ENCODE data around the gene TIAL1.
"Not testable (repeated sequence)": the region's sequence is repeated elsewhere in the genome, so short reads cannot be mapped to it uniquely, and the experiment has no call there.

The TIAL1 gene

GRCh38 chr10:119613741-119614140 is 17.0 kb upstream of the TIAL1 start:
- no peak for DNase-seq (ENCODE audit: low read depth)

GRCh38 chr10:119611433-119611832 is 14.7 kb upstream of the TIAL1 start:
- DNase-seq (ENCODE audit: low read depth), result no peak

GRCh38 chr10:119609516-119609915 is 12.8 kb upstream of the TIAL1 start:
- no peak for DNase-seq (ENCODE audit: low read depth)

DNA sequence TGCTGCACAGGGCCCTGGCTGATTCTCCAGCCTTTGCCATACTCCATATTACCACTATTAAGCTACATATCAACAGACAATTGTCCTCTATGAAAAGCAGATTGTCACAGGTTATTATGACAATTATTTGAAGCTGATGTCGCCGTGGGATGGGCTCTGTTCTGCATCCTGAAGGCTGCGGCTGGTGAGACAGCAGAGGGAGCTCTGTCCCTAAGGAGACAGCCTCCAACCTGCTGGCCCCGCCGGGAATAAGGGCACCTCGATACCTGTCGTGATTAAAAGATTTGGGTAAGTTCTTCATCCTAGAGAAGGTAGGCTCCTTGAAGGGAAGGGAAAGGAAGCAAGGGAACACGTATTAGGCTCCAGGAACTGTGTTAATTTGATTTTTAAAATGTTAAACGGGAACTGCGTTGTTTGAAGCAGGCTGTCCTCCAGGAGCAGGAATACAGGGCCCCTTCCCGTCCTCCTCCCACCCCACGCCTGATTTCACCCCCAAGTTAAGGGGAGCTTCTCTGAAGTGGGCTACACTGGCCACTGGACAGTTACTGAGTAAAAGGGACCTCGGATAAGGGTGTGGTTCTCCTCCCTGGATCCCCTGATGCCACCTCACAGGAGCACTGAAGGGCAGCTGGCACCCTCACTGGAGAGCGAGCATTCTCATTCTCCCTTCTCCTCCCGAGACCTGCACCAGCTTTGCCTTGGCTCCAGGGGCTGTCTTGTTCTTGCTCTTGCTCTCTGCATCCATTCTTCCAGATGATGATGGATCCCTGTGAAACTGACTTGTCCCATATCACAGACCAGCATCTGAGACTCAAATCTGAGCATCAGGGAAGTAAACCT is 11.8 kb upstream of the TIAL1 start:
- DNase-seq (ENCODE audit: low read depth), result peak; percentile 30

GRCh38 chr10:119604468-119604867 is 7.7 kb upstream of the TIAL1 start:
- DNase-seq (ENCODE audit: low read depth), result no peak

DNA sequence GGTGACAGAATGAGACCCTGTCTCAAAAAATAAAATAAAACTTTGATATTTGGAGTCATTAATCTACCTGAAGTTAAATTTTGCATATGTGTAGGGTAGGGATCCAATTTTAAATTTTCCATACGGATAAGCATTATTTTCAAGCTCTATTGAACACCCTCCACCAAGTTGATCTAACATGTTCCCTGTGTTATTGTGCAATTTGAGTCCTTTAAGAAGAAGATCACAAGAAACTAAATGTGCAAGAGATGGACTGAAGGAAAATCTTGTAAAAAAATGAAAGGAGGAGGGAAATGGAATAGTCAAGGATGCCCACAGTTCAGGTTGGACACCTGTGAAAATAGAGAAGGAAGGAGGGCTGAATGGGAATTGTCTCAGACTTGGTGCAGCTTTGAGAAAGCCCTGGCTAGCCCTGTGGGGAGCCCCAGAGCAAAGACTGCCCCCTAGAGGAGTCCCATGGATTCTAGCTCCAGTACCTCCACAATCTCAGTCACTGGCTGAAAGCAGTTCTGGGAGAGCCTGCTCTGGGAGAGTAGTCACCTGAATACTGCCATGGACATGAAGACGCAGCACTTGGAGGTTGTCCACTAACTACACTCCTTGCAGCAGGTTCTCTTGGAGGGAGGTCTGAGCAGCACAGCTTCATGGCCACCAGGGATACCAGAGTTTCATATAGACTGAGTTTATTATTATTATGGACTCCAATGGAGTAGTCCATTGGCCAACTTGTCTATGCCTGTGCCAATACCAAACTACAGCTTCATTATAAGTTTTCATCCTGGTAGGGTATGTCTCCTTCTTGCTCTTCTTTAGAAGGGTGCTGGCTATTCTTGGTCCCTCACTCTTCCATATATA is 5.7 kb upstream of the TIAL1 start:
- peak; percentile 34 for DNase-seq (ENCODE audit: low read depth)

DNA sequence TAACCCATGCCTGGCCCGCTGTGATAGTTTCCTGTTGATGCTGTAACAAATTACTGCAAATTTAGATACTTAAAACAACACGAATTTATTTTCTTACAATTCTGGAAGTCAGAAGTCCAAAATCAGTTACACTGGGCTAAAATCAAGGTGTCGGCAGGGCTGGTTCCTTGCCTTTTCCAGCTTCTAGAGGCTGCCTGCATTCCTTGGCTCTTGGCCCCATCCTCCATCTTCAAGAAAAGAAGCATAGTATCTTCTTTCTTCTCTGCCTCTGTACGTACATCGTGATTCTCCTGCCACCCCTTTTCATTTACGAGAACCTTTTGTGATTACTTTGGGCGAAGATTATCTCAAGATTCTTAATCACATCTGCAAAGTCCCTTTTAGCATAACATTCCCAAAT is 1.6 kb upstream of the TIAL1 start:
- no peak for DNase-seq (ENCODE audit: low read depth)

DNA sequence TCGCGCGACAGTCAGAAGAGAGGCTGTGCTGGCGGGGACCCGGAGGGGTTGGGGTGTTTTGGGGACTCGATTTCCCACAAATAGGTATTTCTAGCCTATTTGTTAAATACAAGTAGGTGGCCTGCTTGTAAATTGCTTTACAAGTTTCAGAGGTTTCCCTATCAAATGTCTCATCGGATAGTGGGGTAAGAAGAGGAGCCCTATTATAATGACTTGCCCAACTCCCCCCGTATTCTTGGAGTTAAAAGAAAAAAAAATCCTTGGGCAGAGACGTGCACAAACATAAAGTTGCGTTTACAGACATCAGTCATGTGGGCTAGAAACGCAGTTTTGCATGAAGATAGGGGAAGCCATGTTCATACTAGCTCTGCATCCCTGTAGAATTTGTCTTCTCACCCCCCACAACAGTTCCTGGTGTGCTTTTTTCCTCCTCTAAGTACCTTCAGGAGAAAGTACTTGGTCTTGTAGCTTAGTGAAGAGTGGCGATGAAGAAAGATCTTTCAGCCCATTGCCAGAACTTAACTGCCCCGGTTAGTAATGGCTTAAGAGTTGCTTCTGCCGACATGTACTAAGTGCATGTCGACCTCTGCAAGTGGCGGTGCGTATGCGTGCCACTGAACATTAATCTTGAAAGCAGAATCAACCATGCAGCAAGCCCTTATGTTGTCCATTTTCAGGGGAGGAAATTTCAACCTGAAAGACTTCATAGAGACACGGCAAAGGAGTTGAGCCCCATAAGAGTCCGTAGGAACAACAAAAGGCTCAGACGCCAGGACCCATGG is 832 bp upstream of the TIAL1 start:
- no peak for DNase-seq (ENCODE audit: low read depth)

- DNase-seq (ENCODE audit: low read depth), result peak; percentile 56
Measured at GRCh38 chr10:119595676-119596515, 868 bp downstream of the TIAL1 start.

- DNase-seq (ENCODE audit: low read depth), result peak; percentile 67
Measured at GRCh38 chr10:119595134-119595675, 1.6 kb downstream of the TIAL1 start.

DNA sequence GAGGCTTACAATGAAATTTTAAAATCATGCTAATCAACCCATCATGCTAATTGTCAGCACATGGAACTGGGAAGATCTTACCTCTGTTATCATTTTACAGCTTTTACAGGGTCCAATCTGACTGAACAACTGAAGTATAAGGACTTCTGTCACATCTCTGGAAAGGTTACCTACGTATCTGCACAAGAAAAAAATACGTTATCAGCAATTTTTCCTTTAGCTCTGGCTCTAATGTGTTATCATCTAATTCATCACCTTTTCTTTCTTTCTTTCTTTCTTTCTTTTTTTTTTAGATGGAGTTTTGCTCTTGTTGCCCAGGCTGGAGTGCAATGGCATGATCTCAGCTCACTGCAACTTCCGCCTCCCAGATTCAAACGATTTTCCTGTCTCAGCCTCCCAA is 8.7 kb downstream of the TIAL1 start:
- DNase-seq (ENCODE audit: low read depth), result no peak

- no peak for DNase-seq (ENCODE audit: low read depth)
Measured at GRCh38 chr10:119578355-119578754, 18.4 kb downstream of the TIAL1 start.

GRCh38 chr10:119575991-119576390 is 20.8 kb downstream of the TIAL1 start:
- DNase-seq (ENCODE audit: low read depth), result no peak

DNA sequence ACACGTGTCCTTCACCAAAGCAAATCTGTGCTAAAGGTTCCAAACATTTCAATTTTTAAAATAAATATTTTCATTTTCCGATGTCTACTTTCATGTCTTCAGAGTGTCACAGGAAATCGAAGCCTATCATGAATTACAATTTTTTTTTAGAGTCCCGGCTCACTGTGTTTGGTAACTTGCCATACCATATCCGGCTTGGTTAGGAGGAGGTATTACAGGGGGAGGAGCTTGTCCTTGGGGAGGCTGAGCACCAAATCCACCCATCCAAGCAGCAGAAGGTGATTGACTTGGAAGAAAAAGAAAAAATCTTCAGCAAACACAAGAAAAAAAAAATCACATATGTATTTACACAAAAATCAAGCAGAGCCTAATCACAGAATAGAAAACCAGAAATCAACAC is 21.3 kb downstream of the TIAL1 start:
- DNase-seq (ENCODE audit: low read depth), result peak; percentile 76

DNA sequence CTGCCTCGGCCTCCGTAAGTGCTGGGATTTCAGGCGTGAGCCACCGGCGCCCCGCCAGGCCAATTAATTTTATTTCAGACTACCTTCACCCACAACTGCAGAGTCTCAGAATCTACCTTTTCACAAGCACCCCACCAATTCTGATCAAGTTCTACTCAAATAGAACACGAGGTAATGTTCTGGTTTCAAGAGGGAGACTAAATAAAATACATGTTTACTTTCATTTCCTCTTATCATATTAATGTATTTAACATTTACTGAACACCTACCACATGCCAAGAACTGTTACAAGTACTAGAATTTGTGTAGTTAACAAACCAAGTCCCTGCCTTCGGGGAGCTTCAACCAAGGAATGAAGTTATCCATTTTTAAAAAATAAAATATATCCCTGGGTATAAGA is 28.8 kb downstream of the TIAL1 start:
- DNase-seq (ENCODE audit: low read depth), result no peak

GRCh38 chr10:119562097-119562496 is 34.7 kb downstream of the TIAL1 start:
- no peak for DNase-seq (ENCODE audit: low read depth)

GRCh38 chr10:119559511-119559910 is 37.3 kb downstream of the TIAL1 start:
- DNase-seq (ENCODE audit: low read depth), result not testable (repeated sequence)

DNA sequence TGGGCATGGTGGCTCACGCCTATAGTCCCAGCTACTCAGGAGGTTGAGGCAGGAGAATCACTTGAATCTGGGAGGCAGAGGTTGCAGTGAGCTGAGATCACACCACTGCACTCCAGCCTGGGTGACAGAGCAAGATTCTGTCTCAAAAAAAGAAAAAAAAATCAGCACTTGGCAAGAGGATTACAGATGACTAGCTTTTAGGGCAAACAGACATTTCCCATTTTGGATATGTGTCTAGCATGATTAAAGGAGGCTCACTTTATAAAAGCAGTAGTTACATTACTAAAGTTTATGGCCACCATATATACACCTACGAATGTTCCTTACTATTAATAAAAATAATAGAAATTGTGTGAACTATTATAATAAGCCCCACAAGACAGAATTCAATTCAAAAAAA is 40.7 kb downstream of the TIAL1 start:
- DNase-seq (ENCODE audit: low read depth), result not testable (repeated sequence)

DNA sequence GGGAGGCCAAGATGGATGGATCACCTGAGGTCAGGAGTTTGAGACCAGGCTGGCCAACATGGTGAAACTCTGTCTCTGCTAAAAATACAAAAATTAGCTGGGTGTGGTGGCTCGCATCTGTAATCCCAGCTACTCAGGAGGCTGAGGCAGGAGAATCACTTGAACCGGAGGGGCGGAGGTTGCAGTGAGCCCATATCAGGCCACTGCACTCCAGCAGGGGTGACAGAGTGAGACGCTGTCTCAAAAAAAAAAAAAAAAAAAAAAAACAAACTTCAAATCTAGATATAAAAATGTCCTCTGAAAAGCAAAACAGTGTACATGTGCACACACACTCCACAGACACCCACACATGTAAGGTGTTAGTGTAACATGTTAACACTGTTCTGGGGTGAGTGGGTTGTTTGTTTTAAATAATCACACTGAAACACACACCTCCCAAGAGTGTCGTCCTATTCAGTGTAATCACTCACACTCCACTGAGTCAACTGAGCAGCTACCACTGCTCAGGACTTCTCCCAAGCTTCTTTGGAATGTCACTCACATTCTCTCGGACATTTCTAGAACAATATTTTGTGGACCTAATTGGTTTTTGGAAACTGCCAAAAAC is 41.5 kb downstream of the TIAL1 start:
- no peak for DNase-seq (ENCODE audit: low read depth)

DNA sequence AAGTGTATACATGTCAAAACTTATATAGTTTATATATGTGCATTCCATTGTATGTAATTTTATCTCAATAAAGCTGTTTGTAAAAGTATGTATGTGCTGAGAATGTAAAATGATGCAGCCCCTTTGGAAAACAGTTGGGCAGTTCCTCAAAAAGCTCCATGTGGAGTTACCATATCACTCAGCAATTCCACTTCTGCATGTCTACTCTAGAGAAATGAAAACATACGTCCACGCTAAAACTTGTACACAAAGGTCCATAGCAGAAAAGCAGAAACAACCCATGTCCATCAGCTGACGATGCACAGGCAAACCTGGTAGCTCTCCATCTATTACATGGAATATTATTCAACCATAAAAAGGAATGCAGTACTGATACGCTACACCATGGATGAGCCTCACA is 45.9 kb downstream of the TIAL1 start:
- no peak for DNase-seq (ENCODE audit: low read depth)

All from iris pigment epithelial cell (primary cell).